ENCODE results near the gene LY6G6F.
A peak's percentile ranks its signal among the peaks of the same experiment; 100 is the strongest.

The LY6G6F gene

DNA sequence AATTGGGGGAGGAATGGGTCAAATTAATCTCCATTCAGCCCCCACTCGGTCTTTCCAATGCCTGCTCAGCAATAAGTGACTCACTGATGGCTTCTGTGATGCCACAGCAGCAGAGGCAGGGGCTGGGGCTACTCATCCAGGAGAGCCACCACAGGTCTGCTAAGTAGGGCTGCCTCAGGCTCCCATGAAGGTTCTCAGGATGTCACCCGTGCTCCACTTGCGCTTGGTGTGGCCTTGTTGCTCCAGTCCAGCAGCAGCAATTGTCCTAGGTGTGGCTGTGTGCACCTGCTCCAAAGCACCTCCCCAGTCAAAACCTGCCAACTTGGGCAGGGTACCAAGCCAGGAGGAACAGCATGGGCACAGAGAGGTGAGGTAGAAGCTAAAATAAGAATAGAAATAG lies 15.5 kb downstream of the LY6G6F start:
- DNase-seq: no peak

DNA sequence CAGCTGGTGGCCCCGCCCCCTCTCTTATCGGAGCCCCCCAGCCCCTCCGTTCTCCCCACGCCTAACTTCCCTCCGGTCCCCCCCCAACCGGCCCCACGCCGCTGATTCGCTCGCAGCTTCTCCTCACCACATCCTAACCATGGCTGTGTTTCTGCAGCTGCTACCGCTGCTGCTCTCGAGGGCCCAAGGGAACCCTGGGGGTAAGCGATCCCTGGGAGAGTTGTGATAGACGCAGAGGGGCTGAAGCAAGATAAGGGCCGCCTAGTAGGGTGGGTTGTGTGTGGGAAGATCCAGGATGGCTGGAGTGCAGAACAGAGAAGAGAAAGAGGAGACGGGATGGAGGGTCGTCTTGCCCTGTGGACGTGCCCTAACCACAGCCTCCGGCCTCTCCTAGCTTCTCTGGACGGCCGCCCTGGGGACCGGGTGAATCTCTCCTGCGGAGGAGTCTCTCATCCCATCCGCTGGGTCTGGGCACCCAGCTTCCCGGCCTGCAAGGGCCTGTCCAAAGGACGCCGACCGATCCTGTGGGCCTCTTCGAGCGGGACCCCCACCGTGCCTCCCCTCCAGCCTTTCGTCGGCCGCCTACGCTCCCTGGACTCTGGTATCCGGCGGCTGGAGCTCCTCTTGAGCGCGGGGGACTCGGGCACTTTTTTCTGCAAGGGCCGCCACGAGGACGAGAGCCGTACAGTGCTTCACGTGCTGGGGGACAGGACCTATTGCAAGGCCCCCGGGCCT lies 16.7 kb downstream of the LY6G6F start, which contains the start of gene MPIG6B:
TSS of gene MPIG6B (plus strand) at position 129 of the 735 bp plus-strand sequence. CDS start at position 140, 11 bp downstream.
- DNase-seq: no peak

DNA sequence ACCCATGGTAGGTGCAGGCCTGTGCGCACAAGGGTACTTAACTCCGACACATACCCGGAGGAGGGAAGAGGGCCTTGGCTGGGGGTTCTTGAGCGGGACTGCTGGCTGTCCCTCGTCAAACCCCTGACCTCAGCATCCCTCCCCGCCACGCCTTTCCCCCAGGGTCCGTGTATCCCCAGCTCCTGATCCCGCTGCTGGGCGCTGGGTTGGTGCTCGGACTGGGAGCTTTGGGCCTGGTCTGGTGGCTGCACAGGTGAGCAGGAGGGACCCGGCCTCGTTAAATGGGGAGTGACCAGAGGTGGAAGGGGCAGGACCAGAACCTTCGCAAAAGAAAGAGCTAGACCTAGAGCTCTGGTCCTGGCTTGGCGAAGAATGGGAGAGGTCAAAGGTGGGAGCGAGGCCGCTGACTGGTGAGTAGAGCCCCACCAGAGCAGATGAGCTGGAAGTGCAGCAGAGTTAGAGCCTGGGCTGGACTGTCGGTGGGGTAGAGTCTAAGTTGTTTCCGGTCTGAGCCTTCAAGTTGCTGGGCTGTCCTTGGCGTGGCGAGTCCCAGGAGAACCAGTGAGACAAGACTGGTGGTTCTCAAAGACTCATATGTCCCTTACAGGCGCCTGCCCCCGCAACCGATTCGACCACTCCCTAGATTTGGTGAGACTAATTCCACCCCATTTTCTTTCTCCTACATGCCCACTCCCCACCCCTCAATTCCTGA lies 17.5 kb downstream of the LY6G6F start:
- DNase-seq: no peak

DNA sequence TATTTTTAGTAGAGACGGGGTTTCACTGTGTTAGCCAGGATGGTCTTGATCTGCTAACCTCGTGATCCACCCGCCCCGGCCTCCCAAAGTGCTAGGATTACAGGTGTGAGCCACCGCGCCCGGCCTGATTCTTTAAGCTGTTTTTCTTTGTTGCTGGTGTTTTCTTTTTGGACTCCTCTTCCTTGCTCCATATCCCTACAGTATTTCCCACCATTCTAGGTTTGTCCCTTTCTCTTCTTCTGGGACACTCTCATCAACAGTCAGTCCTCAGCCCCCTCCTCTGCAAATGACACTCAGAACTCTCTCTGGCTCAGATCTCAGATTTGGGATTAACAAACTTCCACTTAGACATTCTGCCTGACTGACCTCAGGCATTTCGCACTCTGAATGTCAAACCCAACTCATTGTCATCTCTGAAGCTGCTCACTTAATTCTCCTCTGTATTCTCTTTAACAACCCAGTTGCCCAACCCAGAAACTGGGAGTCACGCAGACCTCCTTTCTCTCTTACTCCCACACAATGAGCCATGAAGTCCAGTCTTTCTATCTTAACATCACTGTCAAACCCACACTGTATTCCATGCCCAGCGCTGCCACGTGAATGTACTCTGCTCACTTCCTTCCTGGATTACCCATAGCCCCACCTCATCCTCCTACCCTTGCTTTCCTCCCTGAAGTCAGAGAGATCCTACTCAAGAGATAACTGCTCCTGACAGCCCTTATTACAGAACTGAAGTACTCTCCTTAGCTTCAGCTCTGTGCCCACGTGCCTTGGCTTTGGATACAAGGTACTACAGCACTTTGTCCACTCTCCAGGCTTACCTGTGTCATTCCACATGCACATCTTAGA lies 19.1 kb downstream of the LY6G6F start:
- DNase-seq: no peak

DNA sequence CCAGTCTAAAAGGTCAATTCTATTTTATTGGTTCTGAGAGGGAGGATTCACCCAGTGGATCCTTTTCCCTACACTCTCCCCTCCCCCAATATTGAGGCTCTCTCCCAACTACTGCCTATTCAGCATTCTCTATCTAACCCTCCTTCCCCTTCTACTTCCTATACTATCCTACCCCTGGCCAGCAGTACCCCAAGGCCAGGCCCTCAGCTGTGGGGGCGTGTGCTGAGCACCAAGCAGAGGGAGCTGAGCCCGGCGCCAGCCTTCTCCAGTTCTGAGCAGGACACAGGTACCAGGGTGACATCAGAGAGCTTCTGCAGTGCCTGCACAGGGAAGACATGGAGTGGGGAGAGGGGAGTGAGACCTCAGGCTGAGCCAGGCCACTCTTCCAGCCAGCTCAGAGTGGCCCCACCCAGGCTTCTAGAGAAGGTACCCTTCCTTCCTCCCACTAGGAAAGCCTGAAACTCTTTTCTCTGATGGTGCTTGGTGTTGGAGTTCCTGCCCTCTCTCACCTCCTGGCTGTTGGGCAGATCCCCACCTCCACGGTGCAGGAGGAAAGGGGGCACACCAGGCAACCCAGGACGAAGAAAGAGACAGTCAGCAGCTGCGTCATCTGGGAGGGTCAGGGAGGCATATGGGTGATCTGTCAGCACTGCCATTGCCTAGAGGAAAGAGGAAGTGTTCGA lies 20.5 kb downstream of the LY6G6F start:
- DNase-seq: peak in 4 of 56 donors; percentile 6 to 34 (median 14)

DNA sequence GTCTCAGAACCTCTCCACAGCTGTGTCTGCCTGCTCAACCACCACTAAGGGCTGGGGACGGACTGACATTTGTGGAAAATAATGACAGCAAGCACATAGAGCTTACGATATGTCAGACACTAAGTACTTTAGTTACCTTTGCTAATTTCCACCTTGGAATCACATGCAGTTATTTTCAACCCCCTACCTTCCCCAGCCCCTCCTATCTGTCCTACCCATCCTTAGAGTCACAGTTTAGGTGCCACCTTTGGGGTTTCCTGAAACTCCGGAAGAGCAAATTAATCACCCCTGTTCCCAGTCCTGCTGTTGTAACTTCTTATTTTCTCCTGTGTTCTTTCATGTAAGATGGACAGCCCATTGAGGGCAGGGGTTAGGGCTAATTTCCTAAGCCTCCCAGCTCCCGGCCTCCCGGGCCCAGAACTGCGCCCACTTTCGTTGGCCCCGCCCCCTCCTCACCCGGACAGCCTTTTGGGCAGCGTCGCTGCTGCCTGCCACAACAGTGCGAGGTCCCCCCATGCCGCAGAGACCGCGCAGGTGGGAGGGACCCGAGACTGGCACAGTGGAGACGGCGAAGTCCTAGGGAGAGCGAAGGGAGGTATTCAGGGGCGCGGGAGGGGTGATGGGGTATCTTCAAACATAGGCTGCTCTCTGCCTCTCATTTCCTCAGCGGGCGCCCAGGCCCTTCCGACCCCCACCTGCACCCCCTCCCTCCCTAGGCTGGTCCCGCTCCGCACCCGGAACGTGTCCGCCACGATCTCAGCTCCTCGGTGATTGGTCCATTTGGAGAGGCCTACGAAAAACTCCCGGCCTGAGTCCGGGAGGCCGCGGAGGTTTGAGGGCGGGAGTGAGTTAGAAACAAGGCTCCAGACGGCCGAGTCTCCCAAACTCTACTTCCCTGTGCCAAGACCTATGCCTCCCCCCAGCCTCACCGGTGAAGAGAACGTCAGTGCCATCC lies 21.3 kb downstream of the LY6G6F start:
- no peak for DNase-seq

DNA sequence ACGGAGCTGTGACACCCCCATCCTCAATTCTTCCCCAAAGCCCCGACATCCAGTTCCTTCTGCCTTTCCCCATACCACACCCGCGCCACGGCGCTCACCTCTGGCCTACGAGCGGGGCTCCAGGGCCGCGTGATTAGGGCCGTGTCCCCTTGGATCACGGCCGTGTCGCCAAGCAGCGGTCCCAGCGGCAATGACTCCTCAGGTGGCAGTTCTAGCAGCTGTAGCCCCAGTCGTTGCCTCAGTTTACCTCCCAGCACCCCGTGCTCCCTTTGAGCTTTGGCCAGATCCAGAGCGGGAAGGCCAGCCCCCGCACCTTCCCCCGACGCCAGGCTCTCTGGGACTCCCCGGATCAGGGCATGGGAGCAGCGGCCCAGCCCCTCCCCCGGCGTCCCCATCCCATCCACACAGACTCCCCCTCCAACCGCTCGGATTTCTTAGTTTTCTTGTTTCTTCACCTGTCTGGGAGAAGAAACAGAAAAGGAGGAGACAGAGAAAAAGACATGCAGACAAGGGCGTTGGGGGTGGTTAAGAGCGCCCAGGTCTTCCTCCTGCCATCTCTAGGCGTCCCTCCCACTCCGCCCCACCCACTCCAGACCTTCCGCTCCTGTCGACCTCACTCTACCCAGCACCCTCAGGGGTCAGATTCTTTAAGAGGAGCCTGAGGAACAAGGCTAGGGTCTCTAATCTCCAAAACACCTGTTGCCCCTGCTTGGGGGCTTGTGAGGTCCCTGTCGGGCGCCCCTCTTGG lies 22.3 kb downstream of the LY6G6F start, which contains the start of gene DDAH2:
TSS of gene DDAH2 (minus strand) at position 533 of the 748 bp plus-strand sequence. CDS start at position 395, 138 bp downstream.
- peak in 1 of 56 donors; percentile 52 for DNase-seq

DNA sequence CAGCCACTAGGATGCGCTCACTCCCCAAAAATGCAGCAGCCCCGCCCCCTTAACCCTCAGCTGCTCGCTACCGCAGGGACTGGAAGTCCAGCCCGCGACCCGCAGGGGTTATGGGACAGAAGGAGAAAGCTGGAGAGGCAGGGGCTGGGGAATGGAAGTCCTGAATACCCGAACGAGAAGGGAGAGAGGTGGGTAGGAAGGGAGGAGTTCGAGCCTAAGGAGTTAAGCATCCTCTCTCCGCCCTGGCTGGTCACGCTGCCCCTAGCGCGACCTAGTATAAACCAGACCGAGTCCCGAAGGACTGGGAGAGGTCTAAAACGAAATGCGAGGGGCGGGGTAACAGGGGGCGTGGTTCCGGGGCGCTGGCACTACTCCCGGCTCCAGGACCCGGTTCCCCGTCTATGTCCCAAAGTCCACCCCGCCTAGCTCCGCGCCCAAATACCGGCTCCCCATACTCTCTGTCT lies 22.9 kb downstream of the LY6G6F start:
- DNase-seq: peak; percentile 19 to 89 (median 74)

DNA sequence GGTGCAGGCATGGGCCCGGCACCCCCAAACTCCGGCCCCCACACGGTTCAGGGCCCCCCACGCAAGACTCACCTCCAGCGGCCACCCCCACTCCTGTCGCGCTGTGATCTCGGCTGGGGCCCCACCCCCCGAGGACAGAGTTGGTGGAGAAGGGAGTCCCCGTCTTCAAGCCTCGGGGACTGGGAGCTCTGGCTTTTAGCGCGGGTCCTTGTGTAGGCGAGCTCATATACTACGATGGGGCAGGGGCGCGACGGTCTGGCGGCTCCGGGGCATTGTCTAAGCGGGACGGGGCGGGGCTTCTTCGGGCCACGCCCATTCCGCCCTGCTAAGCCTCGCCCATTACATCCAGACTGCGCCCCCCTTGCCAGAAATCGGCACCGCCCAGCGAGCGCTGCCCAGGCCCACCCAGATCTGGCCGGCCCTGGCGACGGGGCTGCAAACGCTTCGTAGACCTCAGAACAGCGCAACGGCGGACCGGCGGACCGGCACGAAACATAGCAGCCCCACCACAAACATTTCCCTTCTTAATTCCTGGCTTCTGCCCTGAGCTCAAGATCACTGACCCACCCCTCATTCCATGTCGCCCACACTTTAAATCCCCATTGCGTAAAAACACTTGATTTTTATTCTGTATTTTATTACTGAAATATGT lies 23.4 kb downstream of the LY6G6F start:
- peak in 49 of 56 donors; percentile 12 to 80 (median 56) for DNase-seq

DNA sequence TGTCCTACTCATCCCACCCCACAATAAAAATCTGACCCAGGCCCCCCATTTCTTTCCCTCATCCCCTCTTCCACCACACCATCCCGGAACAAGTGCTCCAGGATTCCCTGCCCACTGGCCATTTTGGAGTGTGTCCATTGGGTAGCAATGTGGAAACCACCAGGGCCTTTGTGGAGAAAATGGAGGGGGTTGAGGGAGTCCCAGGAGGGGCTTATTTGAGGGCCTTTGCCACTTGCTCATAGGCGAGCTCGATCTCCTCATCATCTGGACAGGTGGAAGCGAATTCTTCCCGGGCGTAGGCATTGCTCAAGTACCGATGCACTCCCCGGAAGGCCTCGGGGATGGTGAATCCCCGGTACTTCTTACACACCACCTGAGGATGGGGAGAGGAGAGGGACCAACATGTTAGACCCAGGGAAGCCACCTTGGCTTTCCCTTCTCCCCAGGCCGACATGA lies 24.0 kb downstream of the LY6G6F start:
- DNase-seq: no peak

DNA sequence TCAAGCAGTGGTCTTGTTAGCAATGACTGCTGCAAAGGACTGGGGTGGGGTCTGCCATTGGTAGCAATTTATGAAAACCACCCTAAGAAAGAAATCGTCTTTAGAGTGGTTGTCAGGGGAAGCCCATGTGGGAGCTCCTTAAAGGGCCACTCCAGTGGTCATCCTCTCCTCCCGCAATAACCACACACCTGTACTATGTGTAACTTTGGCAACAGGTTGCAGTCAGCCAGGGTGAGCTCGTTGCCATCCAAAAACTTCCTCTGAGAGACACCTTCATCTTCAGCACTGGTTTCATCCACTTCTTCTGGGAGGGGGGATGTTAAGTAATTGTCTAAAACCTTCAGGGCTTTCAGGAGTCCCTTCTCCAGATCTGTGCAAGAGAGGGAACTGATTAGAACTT lies 25.4 kb downstream of the LY6G6F start:
- DNase-seq: no peak

DNA sequence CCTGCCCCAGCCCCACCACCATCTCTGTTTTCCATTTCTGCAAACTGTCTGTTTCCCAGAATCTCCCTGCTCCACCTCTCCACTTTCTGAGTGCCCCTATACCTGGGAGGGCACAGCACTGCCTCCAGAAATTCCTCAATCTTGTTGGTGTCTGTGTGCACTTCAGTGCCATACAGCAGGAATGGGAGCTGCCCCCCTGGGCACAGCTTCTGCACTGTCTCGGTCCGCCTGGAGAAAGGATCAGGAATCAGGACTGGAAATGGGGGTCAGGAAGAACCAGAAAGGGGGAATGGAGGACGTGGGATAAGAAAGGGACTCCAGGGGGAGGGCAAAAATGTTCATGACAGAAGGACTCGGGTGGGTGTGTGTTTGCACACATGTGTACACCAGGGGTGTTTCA lies 27.1 kb downstream of the LY6G6F start:
- DNase-seq: no peak

DNA sequence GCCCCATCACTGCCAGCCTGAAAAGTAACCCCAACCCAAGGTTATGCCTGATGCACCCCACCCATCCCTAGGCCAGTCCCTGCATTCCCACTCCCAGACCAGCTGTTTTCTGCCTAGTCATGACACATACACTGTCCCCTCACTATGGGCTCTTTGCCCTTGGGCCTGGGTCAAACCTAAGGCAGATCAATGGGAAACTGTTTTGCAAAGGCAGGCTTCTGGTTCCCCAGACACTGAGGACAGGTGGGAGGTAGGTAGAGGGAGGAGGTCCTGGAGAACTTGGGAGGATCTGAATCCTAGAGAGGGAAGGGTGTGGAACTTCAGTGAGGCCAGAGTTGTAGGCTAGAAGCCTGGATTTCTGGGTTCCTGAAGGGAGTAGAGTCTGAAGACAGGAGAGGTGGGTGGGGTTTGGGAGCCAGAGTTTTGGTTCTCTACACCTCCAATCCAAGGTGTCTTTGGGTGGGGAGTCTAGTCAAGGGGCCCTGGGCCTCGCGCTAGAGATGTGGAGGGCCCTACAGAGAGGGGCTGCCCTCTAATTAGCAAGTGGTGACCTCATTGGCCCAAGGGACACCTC lies 27.7 kb downstream of the LY6G6F start:
- no peak for DNase-seq

DNA sequence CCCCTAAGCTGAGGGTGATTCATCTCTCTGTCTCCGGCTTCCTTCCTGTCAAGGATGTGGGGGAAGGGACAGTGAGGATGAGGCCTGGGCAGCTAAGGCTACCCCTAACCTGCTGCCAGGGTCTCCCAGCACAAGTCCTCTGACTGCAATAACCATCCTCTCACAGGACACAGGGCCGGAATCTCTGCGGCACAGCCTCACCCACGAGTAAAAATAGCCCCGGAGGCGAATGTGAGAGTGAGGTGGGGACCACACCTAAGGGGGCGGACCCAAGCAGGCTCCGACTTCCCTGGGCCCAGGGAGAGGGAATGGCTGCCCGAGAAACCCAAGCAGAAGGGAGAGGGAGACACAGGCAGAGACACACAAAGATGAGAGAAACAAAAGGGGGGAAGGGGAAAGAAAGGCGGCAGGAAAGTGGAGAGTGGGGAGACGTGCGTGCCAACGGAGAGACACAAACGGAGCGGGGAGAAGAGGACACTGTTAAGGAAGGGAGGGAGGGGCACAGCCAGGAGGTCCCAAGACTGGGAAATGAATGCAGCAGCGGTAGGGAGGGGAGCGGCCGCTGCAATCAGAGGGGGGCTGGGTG lies 28.2 kb downstream of the LY6G6F start:
- DNase-seq: peak in 1 of 56 donors; percentile 16

DNA sequence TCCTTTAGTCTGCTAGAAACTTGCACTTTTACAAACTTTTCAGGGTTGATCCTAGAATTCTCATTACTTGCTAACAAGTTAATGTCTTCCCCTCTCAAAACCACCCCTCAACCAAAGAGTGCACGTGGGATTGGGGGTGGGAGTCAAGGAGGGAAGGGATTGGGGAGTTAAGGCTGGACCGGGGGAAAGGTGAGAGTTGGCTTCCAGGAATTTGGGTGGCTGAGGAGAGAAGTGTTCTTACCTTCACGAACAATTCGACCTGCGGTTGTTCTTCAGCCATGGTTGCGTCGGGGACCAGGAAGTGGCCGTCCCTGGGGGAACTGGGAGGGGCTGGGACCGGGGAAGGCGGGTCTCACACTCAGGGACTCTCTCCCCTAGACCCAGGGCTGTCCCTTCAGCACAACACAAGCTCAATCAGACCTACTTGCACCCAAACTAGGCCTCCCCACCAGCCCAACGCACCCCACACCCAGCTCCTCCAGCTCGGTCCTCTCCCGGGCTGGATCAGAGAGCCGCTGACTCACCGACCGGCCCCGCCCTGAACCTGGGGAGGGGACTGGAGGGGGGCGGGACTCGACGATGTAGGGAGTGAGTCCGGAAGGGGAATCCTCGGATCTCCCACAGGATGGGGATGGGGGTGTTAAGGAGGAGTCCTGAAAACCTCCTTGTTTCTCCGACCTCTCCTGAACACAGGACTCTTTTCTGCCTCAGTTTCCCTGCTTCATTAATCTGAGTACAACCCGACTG lies 29.5 kb downstream of the LY6G6F start, which contains the start of gene CLIC1:
TSS of gene CLIC1 (minus strand) at position 510 of the 747 bp plus-strand sequence. CDS start at position 280, 230 bp downstream.
- peak in 13 of 56 donors; percentile 8 to 43 (median 20) for DNase-seq

DNA sequence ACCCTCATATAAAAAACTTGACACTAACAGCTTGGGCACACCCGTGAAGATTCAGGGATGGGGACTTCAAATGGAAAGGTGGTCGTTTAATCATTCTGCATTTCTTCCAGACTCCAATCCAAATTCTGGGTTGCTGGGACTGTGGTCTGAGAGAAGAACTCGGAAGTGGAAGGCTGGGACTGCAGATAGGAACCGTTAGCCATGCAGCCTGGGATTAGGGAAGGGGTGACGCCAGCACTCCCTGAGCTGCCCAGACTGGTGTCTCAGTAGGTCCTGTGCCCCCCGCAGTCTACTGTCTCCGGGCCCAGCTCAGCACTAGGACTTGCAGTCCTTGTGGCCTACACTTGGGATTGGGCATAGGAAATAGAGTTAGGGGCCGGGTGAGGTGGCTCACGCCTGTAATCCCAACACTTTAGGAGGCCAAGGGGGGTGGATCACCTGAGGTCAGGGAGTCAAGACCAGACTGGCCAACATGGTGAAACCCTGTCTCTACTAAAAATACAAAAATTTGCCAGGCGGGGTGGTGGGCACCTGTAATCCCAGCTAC lies 30.2 kb downstream of the LY6G6F start:
- no peak for DNase-seq
